BLaER1 (cell line): ENCODE measurements around the gene CHAC2.

Experiments used
- H3K27ac ChIP-seq: shearing (Covaris generic); formaldehyde crosslinking; 2 replicates; pipeline ENCODE4 v1.8.1; 2022
- H3K27me3 ChIP-seq: shearing (Covaris generic); formaldehyde crosslinking; 2 replicates; pipeline ENCODE4 v1.8.1; 2022
- H3K36me3 ChIP-seq: shearing (Covaris generic); formaldehyde crosslinking; 2 replicates; pipeline ENCODE4 v1.8.1; 2022
- H3K4me1 ChIP-seq: shearing (Covaris generic); formaldehyde crosslinking; 2 replicates; pipeline ENCODE4 v1.8.1; 2022
- H3K4me2 ChIP-seq: shearing (Covaris generic); formaldehyde crosslinking; 2 replicates; pipeline ENCODE4 v1.8.1; 2022
- H3K4me3 ChIP-seq: shearing (Covaris generic); formaldehyde crosslinking; 2 replicates; pipeline ENCODE4 v1.8.1; 2022
- H3K9ac ChIP-seq: shearing (Covaris generic); formaldehyde crosslinking; 2 replicates; pipeline ENCODE4 v1.8.1; 2022
- H3K9me3 ChIP-seq: shearing (Covaris generic); formaldehyde crosslinking; 2 replicates; pipeline ENCODE4 v1.8.1; 2022
- H4K20me1 ChIP-seq: shearing (Covaris generic); formaldehyde crosslinking; 2 replicates; pipeline ENCODE4 v1.8.1; 2022
- Cebpa-rat ChIP-seq: shearing (Covaris generic); IDR thresholded peaks from 2 replicates; pipeline ENCODE4 v1.8.1; 2022

The CHAC2 gene

DNA sequence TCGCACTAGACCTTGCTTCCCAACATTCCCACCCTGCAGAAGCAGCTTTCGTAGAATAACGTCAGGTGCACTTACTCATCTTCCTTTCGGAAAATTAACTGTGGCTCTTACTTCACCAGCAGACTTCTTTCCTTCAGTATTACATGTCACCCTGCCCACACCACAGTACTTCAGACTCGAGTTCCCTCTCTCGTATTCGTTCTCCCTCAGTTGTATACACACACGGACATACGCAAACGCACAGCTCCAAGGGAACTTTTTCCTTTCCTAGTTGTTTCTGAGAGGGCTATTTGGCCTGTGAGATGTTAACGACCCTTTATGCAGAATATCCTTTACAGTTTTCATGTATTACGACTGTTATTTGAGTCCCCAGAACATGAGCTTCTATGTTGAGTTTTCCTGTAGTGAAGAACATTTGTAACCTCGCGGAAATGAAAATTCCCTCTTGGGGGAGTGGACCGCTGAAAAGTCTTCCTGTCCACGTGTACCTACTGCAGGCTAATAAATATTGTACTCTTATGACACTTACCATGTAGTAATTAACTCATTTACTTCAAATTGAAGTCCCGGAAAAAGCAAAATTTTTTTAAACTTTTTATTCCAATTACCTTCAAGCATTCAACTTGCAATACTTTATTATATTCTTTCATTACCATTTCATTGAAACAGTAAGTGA is 20.1 kb downstream of the CHAC2 start:
- peak overlapping the region; percentile 86 for H3K4me2 ChIP-seq
- H4K20me1 ChIP-seq, result peaks cover 47% of the 10 kb centered on the region
- H3K27ac ChIP-seq, result peak overlapping the region; percentile 89
- TF ChIP-seq Cebpa-rat, result no peak
- H3K4me1 ChIP-seq, result peaks cover 37% of the 10 kb centered on the region
- H3K36me3 ChIP-seq, result peaks cover 2% of the 10 kb centered on the region; the same call in 1 of the 2 replicates
- H3K27me3 ChIP-seq, result no peaks in the 10 kb centered on the region
- H3K9ac ChIP-seq, result peak overlapping the region; percentile 88
- H3K9me3 ChIP-seq, result no peaks in the 10 kb centered on the region
- H3K4me3 ChIP-seq, result peak overlapping the region; percentile 86

DNA sequence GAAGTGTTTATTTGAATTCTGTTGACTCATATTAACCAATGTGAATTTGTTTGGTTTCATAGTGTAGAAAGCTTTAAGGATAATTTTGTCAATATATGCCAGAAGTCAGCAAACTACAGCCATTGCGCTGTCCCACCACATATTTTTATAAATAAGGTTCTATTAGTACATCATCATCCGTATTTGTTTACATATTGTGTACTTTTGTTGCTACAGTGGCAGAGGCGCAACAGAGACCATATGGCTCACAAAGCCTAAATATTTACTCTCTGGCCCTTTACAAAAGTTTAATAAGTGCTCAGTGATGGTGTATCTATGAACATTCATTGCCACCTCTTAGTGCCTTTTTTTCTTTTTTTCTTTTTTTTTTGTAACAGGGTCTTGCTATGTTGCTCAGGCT is 25.7 kb downstream of the CHAC2 start:
- TF ChIP-seq Cebpa-rat, result no peak
- H3K27ac ChIP-seq, result no peak overlapping the region
- no peak overlapping the region for H3K4me3 ChIP-seq
- H3K9ac ChIP-seq, result no peak overlapping the region
- no peaks in the 10 kb centered on the region for H3K27me3 ChIP-seq
- no peaks in the 10 kb centered on the region for H3K9me3 ChIP-seq
- no peak overlapping the region for H3K4me2 ChIP-seq
- peaks cover 38% of the 10 kb centered on the region for H3K36me3 ChIP-seq
- peaks cover 11% of the 10 kb centered on the region for H3K4me1 ChIP-seq
- H4K20me1 ChIP-seq, result peaks cover 31% of the 10 kb centered on the region

- Histone ChIP-seq H4K20me1 (peaks cover 28% of the 10 kb centered on the region; the same call in 1 of the 2 replicates), H3K27ac (no peak overlapping the region), H3K4me2 (no peak overlapping the region), H3K4me1 (peaks cover 5% of the 10 kb centered on the region; the same call in 1 of the 2 replicates), H3K36me3 (peaks cover 41% of the 10 kb centered on the region), H3K4me3 (no peak overlapping the region), H3K9ac (no peak overlapping the region), H3K27me3 (no peaks in the 10 kb centered on the region), H3K9me3 (no peaks in the 10 kb centered on the region)
- no peak for TF ChIP-seq Cebpa-rat
Observed at GRCh38 chr2:53793821-53794220, 26.2 kb downstream of the CHAC2 start.

DNA sequence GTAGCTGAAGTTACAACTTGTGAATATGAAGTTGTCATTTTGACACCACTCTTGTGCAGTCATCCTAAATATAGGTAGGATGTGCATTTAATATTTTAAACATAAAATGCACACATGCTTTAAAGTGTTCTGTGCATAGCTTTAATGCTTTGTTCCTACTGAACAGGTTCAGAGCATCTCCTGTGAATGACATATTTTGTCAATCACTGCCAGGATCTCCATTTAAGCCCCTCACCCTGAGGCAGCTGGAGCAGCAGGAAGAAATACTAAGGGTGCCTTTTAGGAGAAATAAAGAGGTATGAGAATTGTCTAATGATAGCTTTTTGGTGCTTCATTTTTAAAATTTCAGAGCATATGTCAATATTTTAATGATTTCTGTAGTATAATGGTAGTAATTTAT is 33.9 kb downstream of the CHAC2 start:
- H3K27me3 ChIP-seq, result no peaks in the 10 kb centered on the region
- H3K4me1 ChIP-seq, result no peaks in the 10 kb centered on the region
- no peak for TF ChIP-seq Cebpa-rat
- no peaks in the 10 kb centered on the region for H4K20me1 ChIP-seq
- no peak overlapping the region for H3K27ac ChIP-seq
- H3K36me3 ChIP-seq, result peaks cover 80% of the 10 kb centered on the region
- no peak overlapping the region for H3K9ac ChIP-seq
- no peaks in the 10 kb centered on the region for H3K9me3 ChIP-seq
- no peak overlapping the region for H3K4me3 ChIP-seq
- no peak overlapping the region for H3K4me2 ChIP-seq

DNA sequence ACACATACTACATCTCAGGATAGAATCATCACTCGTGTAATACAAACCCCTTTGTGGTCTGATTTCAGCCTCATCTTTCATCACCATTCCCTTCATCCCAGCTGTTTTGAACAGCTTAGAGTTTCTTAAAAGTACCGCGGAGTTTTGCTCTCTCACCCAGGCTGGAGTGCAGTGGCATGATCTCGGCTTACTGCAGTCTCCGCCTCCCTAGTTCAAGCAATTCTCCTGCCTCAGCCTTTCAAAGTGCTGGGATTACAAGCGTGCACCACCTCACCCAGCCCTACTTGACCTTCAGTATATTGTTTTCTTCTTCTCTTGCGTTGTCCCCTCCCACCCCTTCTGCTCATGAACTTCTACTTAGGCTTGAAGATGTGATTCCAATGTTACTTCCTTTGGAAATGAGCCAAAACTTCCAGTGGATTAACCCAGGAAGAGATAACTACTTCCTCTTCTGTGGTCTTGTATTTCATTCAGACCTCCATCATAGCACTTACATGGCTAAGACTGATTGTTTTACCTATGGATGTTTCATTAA is 35.1 kb downstream of the CHAC2 start:
- Histone ChIP-seq H3K4me1 (no peaks in the 10 kb centered on the region), H3K4me2 (no peak overlapping the region), H3K36me3 (peaks cover 81% of the 10 kb centered on the region), H4K20me1 (no peaks in the 10 kb centered on the region), H3K27ac (no peak overlapping the region), H3K9me3 (no peaks in the 10 kb centered on the region), H3K27me3 (no peaks in the 10 kb centered on the region), H3K4me3 (no peak overlapping the region), H3K9ac (no peak overlapping the region)
- no peak for TF ChIP-seq Cebpa-rat

DNA sequence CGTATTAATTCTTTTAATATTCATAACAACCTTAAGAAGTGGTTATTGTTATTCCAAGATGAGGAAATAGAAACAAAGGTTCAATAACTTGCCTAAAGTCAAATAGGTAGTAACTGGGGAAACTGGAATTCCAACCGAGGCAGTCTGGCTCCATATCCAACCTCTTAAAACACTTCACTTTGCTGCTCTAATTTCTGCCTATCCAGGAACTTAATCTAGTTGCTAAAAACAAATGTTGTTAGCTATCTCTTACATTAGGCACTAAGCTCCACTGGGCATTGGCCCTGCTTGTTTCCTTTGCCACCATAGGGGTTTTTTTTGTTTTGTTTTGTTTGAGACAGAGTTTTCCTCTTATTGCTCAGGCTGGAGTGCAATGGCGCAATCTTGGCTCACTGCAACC is 44.0 kb downstream of the CHAC2 start:
- Histone ChIP-seq H3K4me3 (no peak overlapping the region), H3K4me1 (no peaks in the 10 kb centered on the region), H3K4me2 (no peak overlapping the region), H3K9ac (no peak overlapping the region), H3K9me3 (no peaks in the 10 kb centered on the region), H3K27me3 (no peaks in the 10 kb centered on the region), H3K36me3 (peaks cover 83% of the 10 kb centered on the region), H4K20me1 (no peaks in the 10 kb centered on the region), H3K27ac (no peak overlapping the region)
- no peak for TF ChIP-seq Cebpa-rat

- H3K4me3 ChIP-seq, result no peak overlapping the region
- H4K20me1 ChIP-seq, result no peaks in the 10 kb centered on the region
- H3K9me3 ChIP-seq, result no peaks in the 10 kb centered on the region
- H3K4me2 ChIP-seq, result no peak overlapping the region
- H3K9ac ChIP-seq, result no peak overlapping the region
- no peak for TF ChIP-seq Cebpa-rat
- H3K27me3 ChIP-seq, result no peaks in the 10 kb centered on the region
- peaks cover 78% of the 10 kb centered on the region for H3K36me3 ChIP-seq
- no peaks in the 10 kb centered on the region for H3K4me1 ChIP-seq
- H3K27ac ChIP-seq, result no peak overlapping the region
Observed at GRCh38 chr2:53813151-53813550, 45.5 kb downstream of the CHAC2 start.

DNA sequence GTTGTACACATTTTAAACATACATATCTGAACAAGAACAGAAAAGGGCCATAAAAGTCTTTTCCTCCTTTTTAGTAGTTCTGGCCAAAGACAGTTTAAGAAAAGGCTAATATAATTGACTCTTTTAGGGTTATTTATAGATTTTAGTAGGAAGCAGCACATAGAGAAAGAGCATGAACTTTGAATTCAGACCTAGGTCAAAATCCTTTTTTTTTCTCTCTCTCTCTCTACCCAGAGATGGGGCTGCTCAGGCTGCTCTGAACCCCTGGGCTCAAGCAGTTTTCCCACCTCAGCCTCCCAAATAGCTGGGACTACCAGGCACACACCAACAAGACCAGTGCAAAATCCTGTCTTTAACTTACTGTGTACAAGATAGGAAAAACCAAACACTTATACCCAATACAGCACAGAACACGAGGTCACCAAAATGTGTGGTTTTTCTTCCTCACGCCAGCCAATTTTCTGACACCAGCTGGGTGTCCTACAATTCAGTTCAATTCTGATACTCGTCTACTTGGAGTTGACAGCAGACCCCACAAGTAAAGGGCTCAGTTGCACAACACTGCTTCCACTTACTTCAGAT is 51.3 kb downstream of the CHAC2 start:
- H3K27ac ChIP-seq, result no peak overlapping the region
- H3K36me3 ChIP-seq, result peaks cover 54% of the 10 kb centered on the region
- no peak overlapping the region for H3K9ac ChIP-seq
- H3K4me1 ChIP-seq, result peaks cover 5% of the 10 kb centered on the region
- H3K4me3 ChIP-seq, result no peak overlapping the region
- H3K9me3 ChIP-seq, result no peaks in the 10 kb centered on the region
- H3K4me2 ChIP-seq, result no peak overlapping the region
- no peak for TF ChIP-seq Cebpa-rat
- H4K20me1 ChIP-seq, result no peaks in the 10 kb centered on the region
- H3K27me3 ChIP-seq, result no peaks in the 10 kb centered on the region

DNA sequence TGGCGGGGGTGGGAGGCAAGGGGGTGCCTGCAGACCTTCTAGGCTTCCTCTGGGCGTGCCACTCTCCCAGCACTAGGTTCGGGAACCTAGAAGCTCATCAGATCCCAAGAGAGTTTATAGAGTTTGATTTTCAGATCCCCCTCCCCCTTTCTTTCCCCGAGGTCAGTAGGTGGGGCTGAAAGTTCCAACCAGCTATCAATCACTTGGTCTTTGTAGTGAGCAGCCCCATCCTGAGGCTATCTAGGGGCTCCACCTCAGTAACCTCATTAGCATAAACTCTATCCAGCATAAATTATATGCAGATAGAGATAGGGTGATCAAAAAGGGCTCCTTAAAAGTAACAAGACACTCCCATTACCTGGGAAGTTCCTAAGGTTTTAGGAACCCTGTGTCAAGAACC is 52.0 kb downstream of the CHAC2 start:
- TF ChIP-seq Cebpa-rat, result no peak
- H3K36me3 ChIP-seq, result peaks cover 53% of the 10 kb centered on the region
- H3K9ac ChIP-seq, result no peak overlapping the region
- peaks cover 5% of the 10 kb centered on the region for H3K4me1 ChIP-seq
- no peak overlapping the region for H3K4me2 ChIP-seq
- no peak overlapping the region for H3K27ac ChIP-seq
- H4K20me1 ChIP-seq, result no peaks in the 10 kb centered on the region
- H3K27me3 ChIP-seq, result no peaks in the 10 kb centered on the region
- H3K9me3 ChIP-seq, result no peaks in the 10 kb centered on the region
- H3K4me3 ChIP-seq, result no peak overlapping the region

- peaks cover 5% of the 10 kb centered on the region for H3K4me1 ChIP-seq
- peaks cover 49% of the 10 kb centered on the region for H3K36me3 ChIP-seq
- no peaks in the 10 kb centered on the region for H3K9me3 ChIP-seq
- H3K9ac ChIP-seq, result no peak overlapping the region
- no peak overlapping the region for H3K4me3 ChIP-seq
- H4K20me1 ChIP-seq, result no peaks in the 10 kb centered on the region
- no peak overlapping the region for H3K4me2 ChIP-seq
- TF ChIP-seq Cebpa-rat, result no peak
- no peaks in the 10 kb centered on the region for H3K27me3 ChIP-seq
- no peak overlapping the region for H3K27ac ChIP-seq
Observed at GRCh38 chr2:53820048-53820447, 52.4 kb downstream of the CHAC2 start.
